GM12878 (cell line): ENCODE measurements around the gene TAS2R3. TPM values are rescaled to one million over a fixed set of nuclear protein-coding genes. Genes with fewer than 3 reads are reported as not detected.

Experiments used
- ATAC-seq: fragments of 200-7000 bp; cut with Tn5 transposase; 3 replicates; pipeline ENCODE4 v1.9.1; 2020; ENCODE audit warnings: mild to moderate bottlenecking, moderate library complexity
- BruUV-seq: library from RNA; stranded (reverse); fragments of 400-500 nt; replicated peaks from 2 replicates; lab custom pipeline; 2021; lab: Mats Ljungman, UMichigan
- CTCF ChIA-PET: fragments of 300-600 bp; sonication (Branson Sonifier 250); formaldehyde crosslinking; extraction: SDS; loops from one replicate; lab custom pipeline; 2021; ENCODE audit warnings: inconsistent platforms; lab: Yijun Ruan, JAX
- POLR2A ChIA-PET: fragments of 350-600 bp; formaldehyde crosslinking; extraction: SDS; loops from one replicate; lab custom pipeline; 2021; ENCODE audit warnings: inconsistent platforms; lab: Charles Lee
- RAD21 ChIA-PET: fragments of 300-600 bp; sonication (Branson Sonifier 250); formaldehyde crosslinking; loops from one replicate; lab custom pipeline; 2023; ENCODE audit warnings: antibody characterized with exemption; ENCODE audit not compliant: unreplicated experiment; lab: Charles Lee
- SMC1A ChIA-PET: fragments of 300-600 bp; sonication (Branson Sonifier 250); formaldehyde crosslinking; loops from one replicate; lab custom pipeline; 2023; ENCODE audit not compliant: unreplicated experiment, uncharacterized antibody; lab: Charles Lee
- DNase-seq: peaks from one replicate; pipeline ENCODE4 v3.0.0-alpha.2; 2011; ENCODE audit warnings: low read depth, low spot score
- FAIRE-seq: peaks from 3 replicates; lab custom pipeline; 2011; peaks lifted over from hg19 to GRCh38; lab: Jason Lieb, UNC
- H2AFZ ChIP-seq: 2 replicates; pipeline ENCODE4 v1.6.0; 2011; ENCODE audit warnings: low read depth, low read length, control low read depth; ENCODE audit not compliant: control insufficient read depth
- H3K27ac ChIP-seq: 2 replicates; pipeline ENCODE4 v1.5.1; 2011; ENCODE audit warnings: control low read depth; ENCODE audit not compliant: control insufficient read depth, insufficient read depth
- H3K27me3 ChIP-seq, 2 experiments: replicated peaks in 1 of 2; 2 replicates each; pipeline versions ENCODE4 v1.6.0 to v1.6.1; 2011; ENCODE audit warnings: low read length in 1 of 2; ENCODE audit not compliant: control insufficient read depth in 2 of 2, insufficient read depth in 2 of 2
- H3K36me3 ChIP-seq, 2 experiments: 2 replicates each; pipeline ENCODE4 v1.5.1; 2011; ENCODE audit warnings: low read length in 1 of 2; ENCODE audit not compliant: control insufficient read depth in 2 of 2, insufficient read depth in 2 of 2
- H3K4me1 ChIP-seq: 2 replicates; pipeline ENCODE4 v1.6.1; 2011; ENCODE audit warnings: mild to moderate bottlenecking, low read length, moderate library complexity, mixed read lengths; ENCODE audit not compliant: control insufficient read depth, insufficient read depth
- H3K4me2 ChIP-seq: 2 replicates; pipeline ENCODE4 v1.6.0; 2011; ENCODE audit warnings: control low read depth; ENCODE audit not compliant: control insufficient read depth, insufficient read depth
- H3K4me3 ChIP-seq: fragments of 200-600 bp; sonication (generic); 2 replicates; pipeline ENCODE4 v1.5.1; 2016
- H3K79me2 ChIP-seq: 2 replicates; pipeline ENCODE4 v1.6.0; 2011; ENCODE audit warnings: low read length; ENCODE audit not compliant: control insufficient read depth, insufficient read depth
- H3K9ac ChIP-seq: 2 replicates; pipeline ENCODE4 v1.8.0; 2011; ENCODE audit warnings: low read length, control low read depth, mixed read lengths; ENCODE audit not compliant: control insufficient read depth, insufficient read depth
- H3K9me3 ChIP-seq: replicated peaks from 3 replicates; pipeline ENCODE4 v1.5.1; 2011; ENCODE audit warnings: mild to moderate bottlenecking, low read length; ENCODE audit not compliant: control insufficient read depth, insufficient read depth
- H4K20me1 ChIP-seq: 2 replicates; pipeline ENCODE4 v1.6.0; 2011; ENCODE audit not compliant: control insufficient read depth, insufficient read depth
- ETV6 ChIP-seq, 2 experiments: fragments of 450-650 bp in 1 of 2; IDR thresholded peaks in 1 of 2; conservative IDR thresholded peaks in 1 of 2; 2 replicates each; pipeline ENCODE4 v1.6.1; 2014; ENCODE audit warnings: antibody characterized with exemption in 1 of 2, borderline replicate concordance in 1 of 2, low read depth in 1 of 2, mild to moderate bottlenecking in 1 of 2, moderate library complexity in 1 of 2
- EZH2 ChIP-seq: IDR thresholded peaks from 2 replicates; pipeline ENCODE4 v1.6.1; 2012; ENCODE audit warnings: low read depth, mild to moderate bottlenecking, control low read depth, inconsistent platforms, low read length, borderline replicate concordance; ENCODE audit not compliant: control insufficient read depth
- FOS ChIP-seq: IDR thresholded peaks from 3 replicates; pipeline ENCODE4 v1.6.1; 2011; ENCODE audit warnings: borderline replicate concordance; ENCODE audit not compliant: insufficient read length; ENCODE audit errors: extremely low read depth
- GABPA ChIP-seq: IDR thresholded peaks from 2 replicates; pipeline ENCODE4 v1.6.1; 2014; ENCODE audit warnings: antibody characterized with exemption, low read depth, mild to moderate bottlenecking, inconsistent platforms
- IKZF1 ChIP-seq: fragments of 450-650 bp; conservative IDR thresholded peaks from 2 replicates; pipeline ENCODE4 v1.6.1; 2017; ENCODE audit warnings: antibody characterized with exemption, mild to moderate bottlenecking
- JUND ChIP-seq: IDR thresholded peaks from 2 replicates; pipeline ENCODE4 v1.6.1; 2012; ENCODE audit warnings: low read depth, mild to moderate bottlenecking, low read length, improper control_type of control experiment, moderate library complexity
- MTA2 ChIP-seq: fragments of 450-650 bp; IDR thresholded peaks from 2 replicates; pipeline ENCODE4 v1.6.1; 2016; ENCODE audit warnings: low read depth, mild to moderate bottlenecking, moderate library complexity
- NFYA ChIP-seq: IDR thresholded peaks from 2 replicates; pipeline ENCODE4 v1.6.1; 2011; ENCODE audit warnings: low read depth, mild to moderate bottlenecking, low read length, improper control_type of control experiment, borderline replicate concordance
- SPI1 ChIP-seq: IDR thresholded peaks from 2 replicates; pipeline ENCODE4 v1.6.1; 2011; ENCODE audit warnings: low read depth, mild to moderate bottlenecking, low read length, moderate library complexity, borderline replicate concordance; ENCODE audit not compliant: insufficient read depth
- SREBF1 ChIP-seq: IDR thresholded peaks from 2 replicates; pipeline ENCODE4 v1.6.1; 2012; ENCODE audit warnings: mild to moderate bottlenecking, low read length
- STAT1 ChIP-seq: fragments of 450-650 bp; conservative IDR thresholded peaks from 2 replicates; pipeline ENCODE4 v1.6.1; 2014; ENCODE audit warnings: antibody characterized with exemption, mild to moderate bottlenecking
- SUZ12 ChIP-seq: fragments of 200-600 bp; sonication (generic); IDR thresholded peaks from one replicate; pipeline ENCODE4 v1.6.1; 2018; ENCODE audit warnings: antibody characterized with exemption, mild to moderate bottlenecking; ENCODE audit not compliant: unreplicated experiment
- TARDBP ChIP-seq: IDR thresholded peaks from 2 replicates; pipeline ENCODE4 v1.6.1; 2016; ENCODE audit warnings: borderline replicate concordance
- TCF12 ChIP-seq: IDR thresholded peaks from 2 replicates; pipeline ENCODE4 v1.6.1; 2011; ENCODE audit warnings: low read depth, mild to moderate bottlenecking, low read length
- WRNIP1 ChIP-seq: IDR thresholded peaks from 2 replicates; pipeline ENCODE4 v1.6.1; 2011; ENCODE audit warnings: low read depth, low read length, improper control_type of control experiment, borderline replicate concordance
- ZSCAN29 ChIP-seq: fragments of 450-650 bp; IDR thresholded peaks from 2 replicates; pipeline ENCODE4 v1.6.1; 2017; ENCODE audit warnings: mild to moderate bottlenecking, moderate library complexity
- WGBS: methylation state at CpG from one replicate; pipeline ENCODE4 v1.1.6; 2016; ENCODE audit warnings: low lambda C conversion rate; ENCODE audit not compliant: insufficient replicate concordance, insufficient coverage; ENCODE audit errors: missing lambda C conversion rate; 5-methylcytosine and 5-hydroxymethylcytosine counted together
- in situ Hi-C: fragments of 300-500 bp; cut with MboI; formaldehyde crosslinking; loops from 9 replicates; pipeline ENCODE4 v1.14.3; 2018; ENCODE audit warnings: mixed read lengths
- intact Hi-C: fragments of 100-400 bp; cut with micrococcal nuclease; formaldehyde crosslinking; loops from one replicate; pipeline ENCODE4 v1.14.2; 2022; ENCODE audit not compliant: unreplicated experiment
- polyA plus RNA-seq, 11 experiments: library from polyadenylated mRNA; depleted of rRNA in 4 of 11; unstranded in 6 of 11; stranded (reverse) in 5 of 11; fragments of >200 nt; fragmentation: Nextera tagmentation in 4 of 11; fragmentation: Illumina TruSeq in 1 of 11; extraction: Ambion mirVana in 4 of 11; extraction: Trizol in 1 of 11; gene quantifications; 1 replicate in 1 of 11; 2 replicates in 10 of 11; pipeline versions ENCODE4 v1.2.1 to v1.2.3, GENCODE V29; 2011 to 2016; ENCODE audit warnings: inconsistent platforms in 2 of 11, missing spikeins in 2 of 11, low read depth in 1 of 11
- total RNA-seq, 4 experiments: library from RNA; depleted of rRNA in 3 of 4; stranded (reverse); fragments of >200 nt in 3 of 4; fragmentation: Illumina TruSeq in 1 of 4; extraction: Trizol in 1 of 4; gene quantifications; 2 replicates each; pipeline versions ENCODE4 v1.2.1 to v1.2.3, GENCODE V29; 2013 to 2021
- TF ChIP-seq, protein P1 (sequence below): fragments of 450-650 bp; formaldehyde crosslinking; IDR thresholded peaks from 2 replicates; pipeline ENCODE4 v1.4.0; 2020; ENCODE audit warnings: mild to moderate bottlenecking, moderate library complexity
- TF ChIP-seq, protein P2 (sequence below): IDR thresholded peaks from 2 replicates; pipeline ENCODE4 v1.6.1; 2011; ENCODE audit warnings: low read depth, mild to moderate bottlenecking, low read length, moderate library complexity, borderline replicate concordance; ENCODE audit errors: extremely low read depth

Gene TAS2R3
- total and polyA plus RNA-seq, 10 of the 15 experiments (the other 5 are each of a cell fraction or from before 2014, with no cell fraction given): 0.21 to 1.1 (median 0.55) TPM; not detected in 4

DNA sequence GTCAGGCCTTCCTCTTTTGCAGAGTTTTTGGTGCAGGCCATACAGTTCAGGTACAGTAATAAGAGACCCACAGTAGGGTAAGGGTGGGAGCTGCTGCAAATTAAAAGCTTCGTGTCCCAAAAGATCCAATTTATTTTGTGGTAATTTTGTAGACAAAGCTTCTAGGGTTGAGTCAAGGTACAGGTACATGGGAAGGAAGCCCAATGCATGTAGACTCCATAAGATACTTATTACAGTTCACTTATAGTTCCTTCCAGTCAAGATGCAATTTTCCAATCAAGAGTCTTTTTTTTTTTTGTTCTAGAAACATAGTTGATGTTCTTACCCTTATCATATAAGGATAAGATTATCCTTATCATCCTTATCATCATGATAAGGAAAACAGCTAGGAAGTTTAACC lies 12.5 kb downstream of the TAS2R3 start, which contains the start of gene TAS2R4:
TSS of gene TAS2R4 (plus strand) at position 301 of the 400 bp plus-strand sequence. CDS start 1,815 bp downstream, outside the sequence.
- Histone ChIP-seq H3K27ac (no peak within 1 kb of the TSS), H3K4me1 (no peaks in the 10 kb centered on the region), H2AFZ (no peak within 1 kb of the TSS), H3K36me3 (peaks cover 0 to 9% of the 10 kb centered on the region in 2 experiments; a peak in 2 of 4 replicates), H3K9ac (no peak within 1 kb of the TSS), H3K79me2 (no peaks in the 10 kb centered on the region), H4K20me1 (no peaks in the 10 kb centered on the region), H3K4me2 (no peak within 1 kb of the TSS), H3K27me3 (no peaks in the 10 kb centered on the region), H3K4me3 (no peak within 1 kb of the TSS), H3K9me3 (no peaks in the 10 kb centered on the region)
- no TSS peak for BruUV-seq
- FAIRE-seq: no peak
- ChIA-PET POLR2A (no interaction called here), CTCF (interaction anchor here (0.6 to 1.4 kb wide), 2 partner anchors 10 to 126 kb away, joined by 3 to 6 read pairs; no protein-coding TSS in a partner anchor), RAD21 (no interaction called here), SMC1A (no interaction called here)
- intact Hi-C loops: no loop called here
- DNase-seq: no peak
- no peak for ATAC-seq
- in situ Hi-C loops: no loop called here
- WGBS: 100% methylated on average over 1 of the region's 1 CpG
- TF ChIP-seq FOS (no peak), ZSCAN29 (no peak), IKZF1 (no peak), TCF12 (no peak), TARDBP (no peak), NFYA (no peak), WRNIP1 (no peak), EZH2 (no peak), STAT1 (no peak), ETV6 (conservative IDR thresholded peaks at IDR 0.05 in 1 of 2, IDR thresholded peaks at IDR 0.05 in 1 of 2; ENCODE audit: borderline replicate concordance in 1 of 2, low read depth in 1 of 2) (no peak), SPI1 (no peak), GABPA (no peak), SUZ12 (no peak), JUND (no peak), SREBF1 (no peak), MTA2 (no peak)
- TF ChIP-seq, protein P1, sequence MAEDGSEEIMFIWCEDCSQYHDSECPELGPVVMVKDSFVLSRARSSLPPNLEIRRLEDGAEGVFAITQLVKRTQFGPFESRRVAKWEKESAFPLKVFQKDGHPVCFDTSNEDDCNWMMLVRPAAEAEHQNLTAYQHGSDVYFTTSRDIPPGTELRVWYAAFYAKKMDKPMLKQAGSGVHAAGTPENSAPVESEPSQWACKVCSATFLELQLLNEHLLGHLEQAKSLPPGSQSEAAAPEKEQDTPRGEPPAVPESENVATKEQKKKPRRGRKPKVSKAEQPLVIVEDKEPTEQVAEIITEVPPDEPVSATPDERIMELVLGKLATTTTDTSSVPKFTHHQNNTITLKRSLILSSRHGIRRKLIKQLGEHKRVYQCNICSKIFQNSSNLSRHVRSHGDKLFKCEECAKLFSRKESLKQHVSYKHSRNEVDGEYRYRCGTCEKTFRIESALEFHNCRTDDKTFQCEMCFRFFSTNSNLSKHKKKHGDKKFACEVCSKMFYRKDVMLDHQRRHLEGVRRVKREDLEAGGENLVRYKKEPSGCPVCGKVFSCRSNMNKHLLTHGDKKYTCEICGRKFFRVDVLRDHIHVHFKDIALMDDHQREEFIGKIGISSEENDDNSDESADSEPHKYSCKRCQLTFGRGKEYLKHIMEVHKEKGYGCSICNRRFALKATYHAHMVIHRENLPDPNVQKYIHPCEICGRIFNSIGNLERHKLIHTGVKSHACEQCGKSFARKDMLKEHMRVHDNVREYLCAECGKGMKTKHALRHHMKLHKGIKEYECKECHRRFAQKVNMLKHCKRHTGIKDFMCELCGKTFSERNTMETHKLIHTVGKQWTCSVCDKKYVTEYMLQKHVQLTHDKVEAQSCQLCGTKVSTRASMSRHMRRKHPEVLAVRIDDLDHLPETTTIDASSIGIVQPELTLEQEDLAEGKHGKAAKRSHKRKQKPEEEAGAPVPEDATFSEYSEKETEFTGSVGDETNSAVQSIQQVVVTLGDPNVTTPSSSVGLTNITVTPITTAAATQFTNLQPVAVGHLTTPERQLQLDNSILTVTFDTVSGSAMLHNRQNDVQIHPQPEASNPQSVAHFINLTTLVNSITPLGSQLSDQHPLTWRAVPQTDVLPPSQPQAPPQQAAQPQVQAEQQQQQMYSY (CRISPR knock-in tag): no peak
- TF ChIP-seq, protein P2, sequence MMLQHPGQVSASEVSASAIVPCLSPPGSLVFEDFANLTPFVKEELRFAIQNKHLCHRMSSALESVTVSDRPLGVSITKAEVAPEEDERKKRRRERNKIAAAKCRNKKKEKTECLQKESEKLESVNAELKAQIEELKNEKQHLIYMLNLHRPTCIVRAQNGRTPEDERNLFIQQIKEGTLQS: no peak
